ENCODE results near the gene DPP10.

- no peak for TF ChIP-seq SUZ12 (IDR thresholded peaks at IDR 0.05; ENCODE audit: extremely low read depth, insufficient read depth, insufficient read length)
- TF ChIP-seq ZNF274 (IDR thresholded peaks at IDR 0.05; ENCODE audit: low read depth, low read length): no peak
- no peak for TF ChIP-seq YY1 (IDR thresholded peaks at IDR 0.05; ENCODE audit: insufficient read depth, insufficient read length)
Observed at GRCh38 chr2:114553027-114553426, 110.6 kb downstream of the DPP10 start.

Data from NT2/D1 (cell line).